ENCODE results near the gene IFIT1.

- no peak for TF ChIP-seq CTCF (optimal IDR thresholded peaks at IDR 0.05 in 1 of 3, IDR thresholded peaks at IDR 0.05 in 1 of 3, conservative IDR thresholded peaks at IDR 0.05 in 1 of 3; ENCODE audit: extremely low read depth in 1 of 3, insufficient read depth in 2 of 3, low read length in 3 of 3)
- no peak for TF ChIP-seq EZH2 (IDR thresholded peaks at IDR 0.05; ENCODE audit: low read length)
Measured at GRCh38 chr10:89398003-89398749, 5.8 kb downstream of the IFIT1 start.
